Muscle layer of colon (tissue), 2 donors: ENCODE data around the gene HTT.

Experiments used
- H3K27ac ChIP-seq: one replicate; pipeline ENCODE4 v1.7.0; 2013; ENCODE audit warnings: low read depth, mild to moderate bottlenecking, low read length, moderate library complexity
- H3K27me3 ChIP-seq, 2 donors: one replicate each; pipeline ENCODE4 v1.7.0; 2013; ENCODE audit warnings: low read length in 2 of 2, mild to moderate bottlenecking in 2 of 2; ENCODE audit not compliant: insufficient read depth in 2 of 2, control insufficient read depth in 1 of 2
- H3K36me3 ChIP-seq: one replicate; pipeline ENCODE4 v1.7.0; 2013; ENCODE audit warnings: mild to moderate bottlenecking, low read length; ENCODE audit not compliant: insufficient read depth
- H3K4me1 ChIP-seq: one replicate; pipeline ENCODE4 v1.7.0; 2013; ENCODE audit warnings: mild to moderate bottlenecking, low read length; ENCODE audit not compliant: insufficient read depth
- H3K4me3 ChIP-seq, 2 donors: one replicate each; pipeline ENCODE4 v1.7.0; 2013; ENCODE audit warnings: low read length in 2 of 2, low read depth in 1 of 2, mild to moderate bottlenecking in 1 of 2, moderate library complexity in 1 of 2
- H3K9ac ChIP-seq: one replicate; pipeline ENCODE4 v1.7.0; 2013; ENCODE audit warnings: low read length
- H3K9me3 ChIP-seq: one replicate; pipeline ENCODE4 v1.7.0; 2013; ENCODE audit warnings: mild to moderate bottlenecking, low read length
- donor health status: abdominal sarcoma.
- donor health status: Adenocarcinoma of cecum.

Gene HTT

DNA sequence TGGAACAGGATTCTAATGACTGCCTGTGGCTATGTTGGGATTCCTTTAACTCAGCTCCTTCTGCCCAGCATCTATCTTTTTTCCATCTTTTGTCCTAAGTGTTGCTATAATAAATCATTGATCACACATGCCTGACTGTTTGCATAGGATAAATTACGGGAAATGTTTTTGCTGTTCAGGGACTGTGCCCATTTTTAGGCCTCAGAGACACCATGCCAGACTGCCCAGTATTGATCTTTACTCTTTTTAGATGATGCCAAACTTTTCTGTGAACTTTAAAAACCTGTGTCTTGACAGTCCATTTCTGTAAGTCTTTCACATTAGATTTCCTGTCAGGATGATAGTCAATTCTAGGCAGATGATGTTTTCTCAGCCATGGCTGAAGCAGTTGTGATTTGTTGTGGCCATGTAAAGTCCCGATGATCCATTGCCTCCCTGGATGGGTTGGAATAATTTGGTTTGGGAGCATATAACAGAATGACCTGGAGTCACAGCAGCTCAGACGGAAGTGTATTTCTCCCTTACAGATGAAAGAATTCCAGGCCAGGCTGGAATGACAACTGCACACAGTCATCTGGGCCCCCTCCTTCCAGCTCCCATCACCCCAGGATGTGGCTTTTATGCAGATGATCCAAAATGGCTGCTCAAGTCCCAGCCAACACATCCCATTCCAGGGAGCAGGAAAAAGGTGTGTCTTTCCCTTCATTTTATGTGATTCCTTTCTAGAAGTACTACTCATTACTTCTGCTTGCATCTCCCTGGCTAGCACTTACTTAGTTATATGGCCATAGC lies 3.6 kb upstream of the HTT start:
- H3K9ac ChIP-seq, result no peak overlapping the region
- H3K4me1 ChIP-seq, result peaks cover 4% of the 10 kb centered on the region
- H3K27ac ChIP-seq, result no peak overlapping the region
- H3K4me3 ChIP-seq, result no peak overlapping the region
- H3K9me3 ChIP-seq, result no peaks in the 10 kb centered on the region
- no peaks in the 10 kb centered on the region for H3K36me3 ChIP-seq
- no peaks in the 10 kb centered on the region for H3K27me3 ChIP-seq

DNA sequence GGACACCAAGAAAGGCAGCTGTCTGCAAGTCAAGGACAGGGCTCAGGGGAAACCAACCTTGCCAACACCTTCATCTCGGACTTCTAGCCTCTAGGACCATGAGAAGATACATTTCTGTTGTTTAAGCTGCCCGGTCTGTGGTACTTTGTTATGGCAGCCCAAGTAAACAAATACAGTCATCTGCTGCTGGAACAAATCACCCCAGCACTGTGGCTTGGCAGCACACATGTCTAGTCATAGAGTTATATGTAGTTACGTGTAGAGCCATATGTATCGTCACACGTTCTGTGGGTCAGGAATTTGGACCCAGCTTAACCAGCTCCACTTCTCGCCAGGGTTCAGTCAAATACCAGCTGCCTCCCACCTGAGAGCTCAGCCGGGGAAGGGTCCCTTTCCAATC lies 2.7 kb upstream of the HTT start:
- no peak overlapping the region for H3K27ac ChIP-seq
- H3K4me3 ChIP-seq, result no peak overlapping the region
- H3K9ac ChIP-seq, result no peak overlapping the region
- no peaks in the 10 kb centered on the region for H3K9me3 ChIP-seq
- no peaks in the 10 kb centered on the region for H3K27me3 ChIP-seq
- H3K4me1 ChIP-seq, result peaks cover 7% of the 10 kb centered on the region
- no peaks in the 10 kb centered on the region for H3K36me3 ChIP-seq

DNA sequence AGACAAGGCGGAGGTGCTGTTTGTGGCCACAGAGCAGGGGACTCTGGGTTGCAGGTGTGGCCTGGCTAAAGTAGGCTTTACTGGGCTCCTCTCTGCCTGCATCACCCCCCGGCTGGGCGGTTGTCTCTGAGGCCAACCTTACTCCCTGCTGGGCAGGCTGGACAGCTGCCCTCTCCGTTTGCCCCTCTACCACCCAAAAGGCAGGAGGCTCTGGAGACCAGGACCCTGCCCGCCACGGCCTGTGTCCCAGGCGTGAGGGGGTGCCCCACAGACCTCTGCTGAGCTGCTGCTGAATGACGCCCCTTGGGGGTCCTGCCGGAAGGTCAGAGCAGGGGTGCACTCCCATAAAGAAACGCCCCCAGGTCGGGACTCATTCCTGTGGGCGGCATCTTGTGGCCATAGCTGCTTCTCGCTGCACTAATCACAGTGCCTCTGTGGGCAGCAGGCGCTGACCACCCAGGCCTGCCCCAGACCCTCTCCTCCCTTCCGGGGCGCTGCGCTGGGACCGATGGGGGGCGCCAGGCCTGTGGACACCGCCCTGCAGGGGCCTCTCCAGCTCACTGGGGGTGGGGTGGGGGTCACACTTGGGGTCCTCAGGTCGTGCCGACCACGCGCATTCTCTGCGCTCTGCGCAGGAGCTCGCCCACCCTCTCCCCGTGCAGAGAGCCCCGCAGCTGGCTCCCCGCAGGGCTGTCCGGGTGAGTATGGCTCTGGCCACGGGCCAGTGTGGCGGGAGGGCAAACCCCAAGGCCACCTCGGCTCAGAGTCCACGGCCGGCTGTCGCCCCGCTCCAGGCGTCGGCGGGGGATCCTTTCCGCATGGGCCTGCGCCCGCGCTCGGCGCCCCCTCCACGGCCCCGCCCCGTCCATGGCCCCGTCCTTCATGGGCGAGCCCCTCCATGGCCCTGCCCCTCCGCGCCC lies 1.1 kb upstream of the HTT start:
- Histone ChIP-seq H3K9ac (no peak overlapping the region), H3K36me3 (no peaks in the 10 kb centered on the region), H3K27ac (peak overlapping the region; percentile 32)

DNA sequence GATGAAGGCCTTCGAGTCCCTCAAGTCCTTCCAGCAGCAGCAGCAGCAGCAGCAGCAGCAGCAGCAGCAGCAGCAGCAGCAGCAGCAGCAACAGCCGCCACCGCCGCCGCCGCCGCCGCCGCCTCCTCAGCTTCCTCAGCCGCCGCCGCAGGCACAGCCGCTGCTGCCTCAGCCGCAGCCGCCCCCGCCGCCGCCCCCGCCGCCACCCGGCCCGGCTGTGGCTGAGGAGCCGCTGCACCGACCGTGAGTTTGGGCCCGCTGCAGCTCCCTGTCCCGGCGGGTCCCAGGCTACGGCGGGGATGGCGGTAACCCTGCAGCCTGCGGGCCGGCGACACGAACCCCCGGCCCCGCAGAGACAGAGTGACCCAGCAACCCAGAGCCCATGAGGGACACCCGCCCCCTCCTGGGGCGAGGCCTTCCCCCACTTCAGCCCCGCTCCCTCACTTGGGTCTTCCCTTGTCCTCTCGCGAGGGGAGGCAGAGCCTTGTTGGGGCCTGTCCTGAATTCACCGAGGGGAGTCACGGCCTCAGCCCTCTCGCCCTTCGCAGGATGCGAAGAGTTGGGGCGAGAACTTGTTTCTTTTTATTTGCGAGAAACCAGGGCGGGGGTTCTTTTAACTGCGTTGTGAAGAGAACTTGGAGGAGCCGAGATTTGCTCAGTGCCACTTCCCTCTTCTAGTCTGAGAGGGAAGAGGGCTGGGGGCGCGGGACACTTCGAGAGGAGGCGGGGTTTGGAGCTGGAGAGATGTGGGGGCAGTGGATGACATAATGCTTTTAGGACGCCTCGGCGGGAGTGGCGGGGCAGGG lies 568 bp downstream of the HTT start:
- Histone ChIP-seq H3K9ac (peak overlapping the region; percentile 76), H3K4me1 (peaks cover 7% of the 10 kb centered on the region), H3K27me3 (no peaks in the 10 kb centered on the region)

More for the DNA sequence above, 1.1 kb upstream of the HTT start:
- Histone ChIP-seq H3K9me3 (no peaks in the 10 kb centered on the region), H3K4me3 (peak overlapping the region; percentile 54 to 60), H3K27me3 (no peaks in the 10 kb centered on the region), H3K4me1 (peaks cover 7% of the 10 kb centered on the region)

DNA sequence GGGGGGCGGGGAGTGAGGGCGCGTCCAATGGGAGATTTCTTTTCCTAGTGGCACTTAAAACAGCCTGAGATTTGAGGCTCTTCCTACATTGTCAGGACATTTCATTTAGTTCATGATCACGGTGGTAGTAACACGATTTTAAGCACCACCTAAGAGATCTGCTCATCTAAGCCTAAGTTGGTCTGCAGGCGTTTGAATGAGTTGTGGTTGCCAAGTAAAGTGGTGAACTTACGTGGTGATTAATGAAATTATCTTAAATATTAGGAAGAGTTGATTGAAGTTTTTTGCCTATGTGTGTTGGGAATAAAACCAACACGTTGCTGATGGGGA lies 1.1 kb downstream of the HTT start:
- Histone ChIP-seq H3K36me3 (no peaks in the 10 kb centered on the region), H3K9ac (peak overlapping the region; percentile 82), H3K4me1 (peaks cover 7% of the 10 kb centered on the region), H3K9me3 (no peaks in the 10 kb centered on the region), H3K4me3 (peak overlapping the region; percentile 72 to 88), H3K27ac (peak overlapping the region; percentile 84), H3K27me3 (no peaks in the 10 kb centered on the region)

More for the DNA sequence above, 568 bp downstream of the HTT start:
- Histone ChIP-seq H3K27ac (peak overlapping the region; percentile 84), H3K9me3 (no peaks in the 10 kb centered on the region), H3K4me3 (peak overlapping the region; percentile 72 to 89), H3K36me3 (no peaks in the 10 kb centered on the region)

DNA sequence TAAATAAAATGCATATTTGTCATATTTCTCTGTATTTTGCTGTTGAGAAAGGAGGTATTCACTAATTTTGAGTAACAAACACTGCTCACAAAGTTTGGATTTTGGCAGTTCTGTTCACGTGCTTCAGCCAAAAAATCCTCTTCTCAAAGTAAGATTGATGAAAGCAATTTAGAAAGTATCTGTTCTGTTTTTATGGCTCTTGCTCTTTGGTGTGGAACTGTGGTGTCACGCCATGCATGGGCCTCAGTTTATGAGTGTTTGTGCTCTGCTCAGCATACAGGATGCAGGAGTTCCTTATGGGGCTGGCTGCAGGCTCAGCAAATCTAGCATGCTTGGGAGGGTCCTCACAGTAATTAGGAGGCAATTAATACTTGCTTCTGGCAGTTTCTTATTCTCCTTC lies 3.3 kb downstream of the HTT start:
- H3K36me3 ChIP-seq, result no peaks in the 10 kb centered on the region
- no peak overlapping the region for H3K4me3 ChIP-seq
- H3K27ac ChIP-seq, result no peak overlapping the region
- no peaks in the 10 kb centered on the region for H3K9me3 ChIP-seq
- H3K9ac ChIP-seq, result no peak overlapping the region
- no peaks in the 10 kb centered on the region for H3K27me3 ChIP-seq
- peaks cover 7% of the 10 kb centered on the region for H3K4me1 ChIP-seq

DNA sequence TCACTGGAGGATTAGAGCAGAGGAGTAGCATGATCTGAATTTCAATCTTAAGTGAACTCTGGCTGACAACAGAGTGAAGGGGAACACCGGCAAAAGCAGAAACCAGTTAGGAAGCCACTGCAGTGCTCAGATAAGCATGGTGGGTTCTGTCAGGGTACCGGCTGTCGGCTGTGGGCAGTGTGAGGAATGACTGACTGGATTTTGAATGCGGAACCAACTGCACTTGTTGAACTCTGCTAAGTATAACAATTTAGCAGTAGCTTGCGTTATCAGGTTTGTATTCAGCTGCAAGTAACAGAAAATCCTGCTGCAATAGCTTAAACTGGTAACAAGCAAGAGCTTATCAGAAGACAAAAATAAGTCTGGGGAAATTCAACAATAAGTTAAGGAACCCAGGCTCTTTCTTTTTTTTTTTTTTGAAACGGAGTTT lies 5.2 kb downstream of the HTT start:
- Histone ChIP-seq H3K9ac (no peak overlapping the region), H3K4me3 (no peak overlapping the region), H3K27ac (no peak overlapping the region), H3K4me1 (peaks cover 7% of the 10 kb centered on the region), H3K9me3 (no peaks in the 10 kb centered on the region), H3K36me3 (no peaks in the 10 kb centered on the region), H3K27me3 (no peaks in the 10 kb centered on the region)

DNA sequence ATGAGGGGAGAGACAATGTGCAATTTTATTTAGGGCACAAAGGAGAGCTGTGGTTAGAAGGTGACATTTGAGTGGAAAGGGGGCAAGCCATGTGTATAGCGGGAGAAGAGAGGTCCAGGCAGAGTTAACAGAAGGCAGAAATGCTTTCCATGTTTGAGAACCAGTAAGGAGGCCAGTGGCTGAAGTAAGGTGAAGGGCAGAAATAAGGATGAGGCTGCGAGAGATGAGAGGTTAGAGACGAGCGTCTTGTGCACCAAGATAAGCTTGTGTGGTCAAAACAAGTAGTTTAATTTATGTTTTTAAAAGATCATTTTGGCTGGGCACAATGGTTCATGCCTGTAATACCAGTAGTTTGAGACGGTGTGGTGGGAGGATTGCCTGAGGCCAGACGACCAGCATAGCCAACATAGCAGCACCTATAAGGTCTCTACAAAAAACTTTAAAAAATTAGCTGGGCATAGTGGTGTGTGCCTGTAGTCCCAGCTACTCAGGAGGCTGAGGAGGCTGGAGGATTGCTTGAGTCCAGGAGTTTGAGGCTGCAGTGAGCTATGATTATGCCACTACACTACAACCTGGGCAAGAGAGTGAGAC lies 8.5 kb downstream of the HTT start:
- H3K9ac ChIP-seq, result no peak overlapping the region
- H3K4me3 ChIP-seq, result no peak overlapping the region
- peaks cover 9% of the 10 kb centered on the region for H3K36me3 ChIP-seq
- no peaks in the 10 kb centered on the region for H3K9me3 ChIP-seq
- no peaks in the 10 kb centered on the region for H3K4me1 ChIP-seq
- no peak overlapping the region for H3K27ac ChIP-seq
- no peaks in the 10 kb centered on the region for H3K27me3 ChIP-seq

DNA sequence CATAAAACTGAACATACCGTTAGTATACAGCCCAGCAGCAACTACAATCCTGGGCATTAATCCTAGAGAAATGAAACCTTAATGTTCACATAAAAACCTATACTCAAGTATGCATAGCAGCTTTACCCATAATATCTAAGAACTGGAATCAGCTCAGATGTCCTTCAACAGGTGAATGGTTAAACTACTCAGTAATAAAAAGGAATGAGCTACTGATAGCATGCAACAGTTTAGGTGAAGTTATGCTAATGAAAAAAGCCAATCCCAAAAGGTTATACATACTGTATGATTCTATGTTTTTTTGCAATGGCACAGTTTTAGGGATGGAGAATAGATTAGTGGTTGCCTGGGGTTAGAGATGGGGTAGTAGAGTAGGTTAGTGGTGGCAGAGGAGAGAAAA lies 9.3 kb downstream of the HTT start:
- Histone ChIP-seq H3K4me3 (no peak overlapping the region), H3K4me1 (no peaks in the 10 kb centered on the region), H3K27me3 (no peaks in the 10 kb centered on the region)

DNA sequence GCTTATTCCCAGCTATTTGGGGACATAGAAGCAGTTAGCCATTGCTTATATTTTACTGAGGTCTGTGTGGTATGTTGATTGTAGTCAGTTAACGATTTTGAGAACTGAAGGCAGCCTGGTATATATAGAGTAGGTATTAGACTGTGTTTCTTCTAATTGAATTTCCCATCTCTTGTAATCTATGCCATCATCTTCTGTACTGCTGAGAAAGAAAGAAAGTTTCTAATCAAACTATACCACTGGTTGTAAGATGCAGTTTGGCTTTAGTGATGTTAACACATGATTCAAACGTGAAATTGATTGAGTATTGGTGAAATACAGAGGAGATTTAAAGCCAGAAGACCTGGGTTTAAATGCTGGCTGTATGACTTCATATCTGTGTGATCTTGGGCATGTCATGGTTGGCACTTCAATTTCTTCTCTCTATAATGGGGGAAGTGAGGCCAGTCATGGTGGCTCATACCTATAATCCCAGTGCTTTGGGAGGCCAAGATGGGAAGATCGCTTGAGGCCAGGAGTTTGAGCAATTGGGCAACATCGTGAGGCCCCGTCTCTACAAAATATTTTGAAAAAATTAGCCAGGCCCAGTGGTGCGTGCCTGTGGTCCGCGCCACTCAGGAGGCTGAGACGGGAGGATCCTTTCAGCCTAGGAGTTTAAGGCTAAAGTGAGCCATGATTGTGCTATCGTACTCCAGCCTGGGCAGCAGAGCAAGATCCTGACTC lies 11.6 kb downstream of the HTT start:
- Histone ChIP-seq H3K9ac (no peak overlapping the region), H3K36me3 (peaks cover 9% of the 10 kb centered on the region), H3K27ac (no peak overlapping the region)

More for the DNA sequence above, 9.3 kb downstream of the HTT start:
- no peak overlapping the region for H3K9ac ChIP-seq
- peaks cover 9% of the 10 kb centered on the region for H3K36me3 ChIP-seq
- no peak overlapping the region for H3K27ac ChIP-seq
- no peaks in the 10 kb centered on the region for H3K9me3 ChIP-seq

More for the DNA sequence above, 11.6 kb downstream of the HTT start:
- H3K4me3 ChIP-seq, result no peak overlapping the region
- H3K4me1 ChIP-seq, result no peaks in the 10 kb centered on the region
- no peaks in the 10 kb centered on the region for H3K27me3 ChIP-seq
- no peaks in the 10 kb centered on the region for H3K9me3 ChIP-seq
